ENCODE measurements around the gene NR3C1.

NR3C1 gene

DNA sequence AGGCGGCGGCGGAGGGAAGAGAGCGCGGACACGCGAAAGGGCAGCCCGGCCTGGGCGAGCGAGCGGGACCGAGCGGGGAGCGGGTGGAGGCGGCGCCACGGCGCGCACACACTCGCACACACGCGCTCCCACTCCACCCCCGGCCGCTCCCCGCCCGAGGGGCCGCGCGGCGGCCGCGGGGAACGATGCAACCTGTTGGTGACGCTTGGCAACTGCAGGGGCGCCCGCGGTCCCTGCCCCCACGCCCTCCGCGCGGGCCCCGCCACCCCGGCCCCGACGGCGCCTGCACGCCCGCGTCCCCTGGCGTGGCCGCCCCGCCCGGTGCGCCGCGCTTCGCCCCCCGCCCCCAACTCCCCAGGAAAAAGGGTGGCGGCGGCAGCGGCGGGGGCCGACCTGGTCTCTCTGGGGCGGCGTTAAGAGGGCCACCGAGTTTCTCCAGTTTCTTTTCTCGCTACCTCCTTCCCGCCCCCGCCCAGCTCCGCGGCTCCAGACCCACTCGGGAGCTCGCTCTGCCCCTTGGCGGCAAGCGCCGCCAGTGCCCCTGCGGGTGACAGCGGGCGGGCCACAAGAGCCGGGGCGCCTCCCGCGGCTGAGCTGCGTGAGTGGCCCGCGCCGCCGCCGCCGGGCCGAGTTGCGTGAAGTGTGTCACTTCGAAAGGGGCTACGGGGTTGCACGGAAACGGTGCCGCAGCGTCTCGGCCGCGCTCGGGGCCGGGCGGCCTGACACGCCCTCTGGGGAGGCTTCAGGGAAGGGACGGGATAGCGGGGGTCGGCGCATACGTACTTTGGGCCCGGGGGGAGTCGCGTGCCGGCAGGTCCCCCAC is at the start of gene NR3C1:
Gene NR3C1, minus strand, starts transcription at position 94 of the 823 bp plus-strand sequence. CDS start 2,847 bp downstream, outside the sequence.
- in situ Hi-C loops (cut with MboI; ENCODE audit: low sequenced_read_pairs): no loop called here

DNA sequence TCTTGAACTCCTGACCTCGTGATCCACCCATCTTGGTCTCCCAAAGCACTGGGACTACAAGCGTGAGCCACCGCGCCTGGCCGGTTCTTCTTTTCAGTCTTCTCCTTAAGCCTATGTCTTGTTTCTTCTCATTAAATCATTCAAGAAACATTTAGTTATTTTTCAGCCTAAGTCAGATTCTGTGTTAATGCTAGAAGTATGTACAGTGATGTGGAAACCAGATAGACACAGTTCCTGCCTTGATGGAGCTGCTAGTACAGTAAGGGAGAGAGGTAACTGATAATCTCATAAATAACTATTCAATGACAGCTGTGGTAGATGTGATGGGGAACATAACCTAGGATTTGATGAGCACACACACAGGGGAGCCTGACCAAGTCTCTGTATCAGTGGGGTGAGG is 46.3 kb upstream of the NR3C1 start:
- in situ Hi-C loops (cut with MboI; ENCODE audit: low sequenced_read_pairs): no loop called here

DNA sequence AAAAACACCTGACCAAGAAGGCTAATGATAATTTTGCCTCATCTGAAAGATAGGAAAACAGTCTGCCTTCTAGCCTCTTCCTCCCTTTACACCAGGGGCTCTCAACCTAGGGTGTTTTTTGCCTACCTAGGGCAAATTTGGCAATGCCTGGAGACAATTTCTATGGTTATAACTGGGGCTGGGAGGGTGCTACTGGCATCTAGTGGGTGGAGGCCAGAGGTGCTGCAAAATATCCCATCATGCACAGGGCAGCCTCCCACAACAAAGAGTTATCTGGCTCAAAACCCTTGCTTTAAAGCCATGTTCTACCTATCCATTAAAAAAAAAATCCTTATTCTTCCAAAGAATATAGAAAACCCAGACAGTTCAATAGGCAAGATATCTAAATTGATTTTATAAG is 45.0 kb upstream of the NR3C1 start:
- in situ Hi-C loops (cut with MboI; ENCODE audit: low sequenced_read_pairs): no loop called here

DNA sequence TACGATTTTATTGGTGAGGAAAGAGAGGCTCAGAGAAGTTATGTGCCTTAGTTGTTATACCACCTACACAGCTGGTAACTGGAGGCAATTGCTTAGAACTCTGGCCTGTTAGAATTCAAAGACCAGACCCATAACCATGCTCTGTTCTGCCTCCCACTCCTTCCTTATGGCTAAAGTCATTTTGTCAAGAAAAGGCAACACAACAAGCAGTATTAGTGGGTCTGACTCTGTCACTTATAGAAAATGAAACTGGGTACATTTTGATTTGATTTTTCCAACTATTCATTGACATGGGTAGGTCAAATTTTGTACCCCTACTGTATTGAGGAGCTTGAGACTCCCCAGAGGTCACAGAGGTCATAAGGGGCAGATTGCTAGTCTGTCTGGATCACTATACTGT is 44.5 kb upstream of the NR3C1 start:
- in situ Hi-C loops (cut with MboI; ENCODE audit: low sequenced_read_pairs): no loop called here

DNA sequence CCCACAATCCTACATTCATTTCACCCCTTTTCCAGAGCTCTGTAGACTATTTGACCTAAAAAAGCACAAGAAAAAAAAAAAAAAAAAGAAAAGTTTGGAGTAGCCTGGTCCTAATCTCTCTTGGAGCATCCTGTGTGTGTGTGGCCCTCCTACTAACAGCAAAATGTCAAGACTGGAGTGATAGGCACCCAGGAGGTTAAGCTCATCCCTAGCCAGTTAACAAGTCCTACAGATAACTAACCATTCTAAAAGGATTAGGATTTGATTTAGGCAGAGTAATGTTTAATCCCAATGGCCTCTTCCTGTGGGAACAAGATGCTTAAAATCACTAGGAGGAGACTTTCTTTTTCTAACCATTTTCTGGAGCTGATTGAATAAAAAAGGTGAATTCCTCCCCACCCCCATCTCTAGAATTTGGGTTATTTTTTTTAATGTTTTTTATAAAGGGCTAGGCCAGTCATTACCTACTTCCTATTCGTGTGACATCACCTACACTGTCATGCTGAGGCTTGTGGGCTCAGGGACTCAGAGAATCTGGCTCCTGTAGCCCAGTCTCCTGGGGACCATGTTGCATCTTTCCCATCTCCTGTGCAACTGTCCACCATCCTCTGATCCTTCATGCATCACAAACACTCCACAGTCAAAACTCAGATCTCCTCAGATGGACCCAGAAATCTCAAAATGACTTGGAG is 43.2 kb upstream of the NR3C1 start:
- in situ Hi-C loops (cut with MboI; ENCODE audit: low sequenced_read_pairs): no loop called here

DNA sequence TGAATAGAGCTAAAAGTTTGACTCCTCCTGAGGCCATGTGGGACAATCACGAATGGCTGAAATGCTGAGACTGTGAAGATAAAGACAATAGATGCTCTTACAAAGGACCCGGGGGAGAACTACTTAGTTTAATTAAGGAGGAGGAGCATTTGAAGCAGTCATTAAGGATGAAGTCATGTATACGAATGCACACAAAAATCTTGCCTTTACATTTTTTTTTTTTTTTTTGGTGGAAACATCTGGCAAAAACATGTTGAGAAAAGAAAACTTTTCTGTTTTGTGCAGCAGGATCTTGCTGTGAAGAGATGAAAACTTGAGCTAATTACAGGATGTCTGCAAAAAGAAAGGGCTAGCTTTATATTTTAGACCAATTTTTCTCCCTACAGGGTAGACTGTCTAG is 42.3 kb upstream of the NR3C1 start:
- in situ Hi-C loops (cut with MboI; ENCODE audit: low sequenced_read_pairs): no loop called here

DNA sequence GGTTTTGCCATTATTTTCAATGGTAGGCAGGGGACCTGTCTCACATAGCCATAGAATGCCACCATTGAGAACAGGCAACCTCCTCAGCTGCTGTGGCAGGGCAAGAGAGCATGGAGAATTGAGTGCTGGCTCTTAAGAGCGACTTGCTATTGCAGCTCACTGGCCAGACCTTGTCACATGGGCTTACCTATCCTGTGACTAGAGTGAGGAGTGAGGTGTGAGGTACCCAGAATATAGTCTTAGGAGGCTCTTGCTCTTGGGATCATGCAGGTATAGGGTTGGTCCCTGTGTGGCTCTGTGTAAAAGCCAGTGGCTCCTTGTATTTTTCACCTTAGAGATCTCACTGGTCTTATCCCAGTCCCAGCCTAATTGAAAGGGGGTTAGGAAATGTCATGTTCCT is 39.8 kb upstream of the NR3C1 start:
- in situ Hi-C loops (cut with MboI; ENCODE audit: low sequenced_read_pairs): no loop called here

DNA sequence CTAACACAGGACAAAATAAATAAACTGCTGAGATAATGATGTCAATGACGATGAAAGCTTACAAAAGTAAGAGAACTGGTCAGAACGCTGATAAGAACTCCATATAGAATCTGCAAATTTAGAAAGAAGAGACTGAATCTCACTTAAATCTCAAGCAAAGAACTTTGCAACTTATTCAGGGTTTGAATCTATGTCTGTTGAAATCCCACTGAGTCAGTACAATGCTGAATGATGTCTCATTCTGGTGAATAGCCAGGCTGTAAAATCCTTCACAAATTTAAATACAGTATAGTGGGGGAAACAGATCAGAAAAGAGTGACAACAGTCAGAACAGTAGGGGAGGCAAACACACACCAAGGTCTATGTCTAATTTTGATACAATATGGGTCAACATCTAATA is 38.9 kb upstream of the NR3C1 start:
- in situ Hi-C loops (cut with MboI; ENCODE audit: low sequenced_read_pairs): no loop called here

DNA sequence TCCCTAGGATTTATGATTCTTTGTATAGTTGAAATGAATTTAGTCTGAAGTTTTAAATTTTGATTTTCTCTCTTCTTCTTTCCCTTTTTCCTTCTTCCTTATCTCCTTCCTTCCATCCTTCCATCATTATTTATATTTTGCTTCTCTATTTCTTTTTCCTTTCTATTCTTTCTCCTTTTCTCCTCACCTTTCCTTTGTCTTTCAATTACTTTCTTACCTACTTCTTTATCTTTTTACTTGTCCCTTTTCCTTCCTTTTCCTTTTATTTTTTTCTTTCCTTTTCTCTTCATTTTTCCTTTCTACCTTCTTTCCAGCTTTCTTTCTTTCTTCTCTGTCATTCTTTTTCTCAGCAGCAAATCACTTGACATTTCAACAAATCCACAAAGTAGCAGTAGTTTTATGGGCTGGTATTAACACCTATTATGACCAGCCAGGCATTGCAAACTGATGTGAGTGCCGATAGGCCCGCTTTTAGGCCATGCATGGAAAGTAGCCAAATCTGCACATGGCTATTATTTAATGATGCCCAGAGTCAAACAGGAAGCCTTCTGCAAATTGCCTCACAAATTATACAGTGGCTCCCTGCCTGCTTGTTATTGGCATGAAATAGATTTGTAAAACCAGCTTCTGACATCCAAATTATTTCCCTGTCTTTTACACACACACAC is 37.1 kb upstream of the NR3C1 start:
- in situ Hi-C loops (cut with MboI; ENCODE audit: low sequenced_read_pairs): no loop called here

DNA sequence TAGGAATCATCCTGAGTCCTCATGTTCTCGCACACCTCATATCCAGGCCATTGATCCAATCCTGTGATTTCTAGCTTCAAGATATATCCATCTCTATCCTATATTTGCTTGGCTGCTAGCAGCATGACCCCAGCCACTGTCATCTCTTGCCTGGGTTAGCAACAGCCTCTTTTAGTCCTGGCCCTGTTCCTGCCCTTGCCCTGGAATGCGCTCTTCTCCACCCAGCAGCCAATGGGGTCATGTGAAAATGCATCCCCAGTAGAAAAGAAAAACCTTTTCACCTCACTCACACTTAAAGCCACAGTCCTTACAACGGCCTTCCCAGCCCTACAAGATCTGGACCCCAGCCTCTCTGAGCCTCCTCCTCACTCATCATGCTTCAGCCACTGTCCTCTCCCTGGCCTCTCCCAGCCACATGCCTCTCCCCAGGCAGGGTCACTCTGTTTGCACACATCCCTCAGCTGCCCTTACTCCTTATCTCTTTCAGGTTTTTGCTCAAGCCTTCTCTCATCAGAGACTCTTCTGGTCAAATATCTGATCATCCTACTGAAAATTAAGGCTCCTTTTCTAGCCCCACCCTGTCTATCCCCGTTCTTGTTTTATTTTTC is 34.3 kb upstream of the NR3C1 start:
- in situ Hi-C loops (cut with MboI; ENCODE audit: low sequenced_read_pairs): no loop called here

DNA sequence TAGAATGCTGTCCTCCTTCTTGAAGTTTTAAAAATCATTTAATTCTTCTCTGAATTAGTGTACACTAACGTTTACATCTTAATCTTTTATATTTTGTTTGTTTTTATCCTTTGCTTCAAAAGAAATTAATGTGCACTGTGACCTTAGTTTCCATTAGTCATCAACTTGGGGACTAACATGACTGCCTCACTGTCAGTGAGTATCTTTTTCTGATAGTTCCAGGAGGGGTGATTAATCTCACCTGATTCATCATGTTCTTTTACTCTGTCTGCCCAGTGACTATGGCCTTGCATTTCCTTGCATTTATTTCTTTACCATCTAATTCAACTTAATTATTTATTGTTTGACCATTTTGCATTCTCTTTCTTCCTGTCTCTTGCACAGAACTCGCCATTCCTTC is 33.4 kb upstream of the NR3C1 start:
- in situ Hi-C loops (cut with MboI; ENCODE audit: low sequenced_read_pairs): no loop called here

DNA sequence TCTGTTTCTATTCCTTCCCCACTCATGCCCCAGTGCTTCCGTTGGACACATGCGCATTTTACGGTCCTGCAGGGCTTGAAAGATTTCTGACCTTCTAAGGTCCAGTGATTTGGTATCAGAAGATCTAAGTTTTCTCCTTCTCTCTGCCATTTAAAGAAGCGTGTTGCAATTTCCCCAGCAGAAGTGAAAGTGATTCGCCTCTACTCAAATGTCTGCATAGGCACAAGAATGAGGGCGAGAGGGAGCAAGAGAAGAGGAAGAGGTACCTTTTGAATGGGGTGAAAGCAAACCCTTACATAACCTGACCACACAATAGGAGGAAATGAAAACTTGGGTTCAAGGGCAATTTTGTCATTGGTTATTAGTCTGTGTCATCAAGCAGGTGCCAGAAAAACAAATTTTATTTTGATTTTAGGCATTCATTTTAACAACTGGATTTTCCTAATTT is 31.7 kb upstream of the NR3C1 start:
- in situ Hi-C loops (cut with MboI; ENCODE audit: low sequenced_read_pairs): no loop called here

DNA sequence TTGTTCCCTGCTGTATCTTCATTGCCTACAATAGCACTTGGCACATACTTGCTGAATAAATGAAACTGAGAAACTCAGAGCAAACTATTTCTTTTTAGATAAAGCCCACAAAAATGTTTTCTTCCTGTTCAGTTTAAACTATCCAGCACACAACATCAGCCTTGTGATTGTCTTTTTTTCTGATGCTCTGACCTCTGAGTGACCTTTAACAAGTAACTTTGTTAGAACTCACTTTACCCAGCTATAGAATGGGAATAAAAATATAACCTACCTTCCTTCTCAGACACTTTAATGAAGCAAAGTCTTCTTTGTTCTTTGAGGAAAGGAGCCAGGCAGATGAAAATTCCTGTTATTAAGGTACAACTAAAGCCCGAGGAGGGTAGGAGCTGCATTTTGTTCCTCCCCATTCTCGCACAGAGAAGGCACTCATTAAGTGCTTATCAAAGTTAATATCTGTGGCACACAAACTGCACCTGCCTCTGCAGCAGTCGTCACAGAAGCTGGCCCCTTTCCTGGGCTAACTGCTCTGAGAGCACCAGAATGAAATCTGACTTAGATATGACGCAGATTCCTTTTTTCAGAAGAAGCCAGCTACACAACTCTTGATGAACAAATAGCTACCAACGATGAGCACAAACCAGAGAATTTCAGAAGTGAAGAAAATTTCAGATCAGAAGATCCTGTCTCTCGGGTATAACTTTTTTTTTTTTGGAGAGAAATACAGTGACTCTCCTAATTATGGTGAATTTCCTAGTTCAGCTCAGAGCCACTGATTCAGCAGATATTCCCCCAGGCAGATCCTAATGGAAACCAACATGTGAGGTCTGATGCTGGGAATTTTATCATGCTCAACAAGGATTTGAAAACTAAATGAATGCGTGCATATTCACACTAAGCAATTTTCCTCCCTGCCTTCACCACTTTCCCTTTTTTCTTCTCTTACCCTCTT is 31.0 kb upstream of the NR3C1 start:
- in situ Hi-C loops (cut with MboI; ENCODE audit: low sequenced_read_pairs): no loop called here

DNA sequence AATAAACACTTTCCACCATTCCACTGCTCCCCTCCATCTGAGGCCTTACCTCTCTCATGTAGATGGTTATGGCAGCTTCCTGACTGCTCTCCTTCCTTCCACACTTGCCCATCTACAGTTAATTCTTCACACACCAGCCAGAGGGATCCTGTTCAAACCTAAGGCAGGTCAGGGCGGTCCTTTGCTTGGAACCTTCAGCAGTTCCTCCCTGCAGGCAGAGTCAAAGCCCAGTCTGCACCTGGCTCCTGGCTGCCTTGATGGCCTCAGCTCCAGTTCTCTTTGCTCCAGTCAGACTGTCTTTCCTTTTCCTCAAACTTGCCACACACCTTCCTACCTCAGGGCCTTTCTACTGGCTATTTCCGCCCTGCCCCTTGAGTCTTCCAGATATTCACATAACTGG is 30.2 kb upstream of the NR3C1 start:
- in situ Hi-C loops (cut with MboI; ENCODE audit: low sequenced_read_pairs): no loop called here

DNA sequence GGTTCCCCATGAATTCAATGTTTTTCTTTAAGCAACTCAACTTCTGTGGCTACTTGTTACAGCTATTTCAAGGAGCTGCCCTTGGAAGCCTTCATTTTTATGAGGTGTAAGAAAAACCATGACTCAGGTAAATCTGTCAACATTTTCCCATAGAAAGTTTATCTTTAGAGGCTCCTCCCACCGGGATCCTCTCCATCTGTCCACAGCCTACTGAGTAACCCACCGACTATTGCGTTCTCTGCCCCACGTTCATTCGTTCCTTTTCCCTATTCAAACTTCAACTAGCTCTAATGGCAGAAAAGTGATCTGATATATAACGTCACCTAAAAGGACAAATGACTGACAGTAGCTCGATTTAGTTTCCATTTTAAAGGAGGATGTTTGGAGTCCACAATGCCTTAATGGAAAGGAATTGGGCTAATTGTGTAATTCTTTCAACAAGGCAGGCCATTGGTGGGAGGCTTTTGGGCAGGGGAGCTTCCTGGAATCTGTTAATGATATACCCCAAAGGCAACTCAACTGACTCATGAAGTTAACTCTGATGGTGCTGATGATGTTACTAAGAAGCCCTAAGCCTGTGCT is 29.3 kb upstream of the NR3C1 start:
- in situ Hi-C loops (cut with MboI; ENCODE audit: low sequenced_read_pairs): no loop called here

DNA sequence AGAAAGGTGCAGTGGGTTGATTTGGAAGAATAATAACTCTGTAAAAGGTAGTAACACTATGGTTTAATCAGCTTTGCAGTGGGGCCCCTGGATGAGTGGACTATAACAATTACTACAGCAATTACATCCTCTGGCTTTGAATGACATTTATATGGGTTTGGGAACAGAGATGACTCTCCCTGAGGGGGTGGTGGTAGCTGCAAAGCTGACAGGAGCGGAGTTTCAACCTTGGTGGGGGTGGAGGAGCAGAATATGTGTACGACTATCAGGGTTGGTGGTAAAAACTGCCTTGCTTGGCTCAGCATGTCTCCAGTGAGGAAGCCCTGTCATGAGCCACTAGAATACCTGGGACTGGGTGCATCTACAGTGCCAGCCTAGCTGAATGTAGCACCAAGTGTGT is 28.3 kb upstream of the NR3C1 start:
- in situ Hi-C loops (cut with MboI; ENCODE audit: low sequenced_read_pairs): no loop called here

DNA sequence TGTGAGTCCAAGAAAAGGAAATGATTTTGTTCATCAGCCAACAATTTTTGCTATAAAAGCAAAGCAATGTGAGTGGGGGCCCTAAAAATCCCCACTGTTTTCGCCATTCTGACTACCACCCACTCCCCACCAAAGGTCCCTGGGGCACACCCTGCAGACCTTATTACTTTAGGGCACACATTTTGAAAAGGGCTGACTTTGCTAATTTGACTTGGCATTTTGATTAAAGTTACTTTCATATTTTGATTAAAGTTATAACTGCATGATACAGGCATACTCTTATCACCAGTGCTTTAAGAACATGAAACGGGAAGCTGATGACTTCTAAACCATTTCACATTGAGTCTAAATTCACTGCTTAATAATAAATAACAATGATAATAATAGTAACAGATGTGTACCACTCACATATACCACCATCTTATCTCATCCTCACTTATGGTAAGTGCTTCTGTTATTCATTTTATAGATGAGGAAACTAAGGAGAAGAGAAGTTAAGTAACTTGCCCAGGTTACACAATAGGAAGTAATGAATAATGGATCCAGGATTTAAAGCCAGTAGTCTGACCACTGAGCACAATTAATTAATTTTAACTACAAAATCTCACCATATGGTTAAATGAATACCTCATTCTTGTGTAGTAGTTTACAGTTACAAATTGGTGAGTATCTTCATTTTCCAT is 25.4 kb upstream of the NR3C1 start:
- in situ Hi-C loops (cut with MboI; ENCODE audit: low sequenced_read_pairs): no loop called here

DNA sequence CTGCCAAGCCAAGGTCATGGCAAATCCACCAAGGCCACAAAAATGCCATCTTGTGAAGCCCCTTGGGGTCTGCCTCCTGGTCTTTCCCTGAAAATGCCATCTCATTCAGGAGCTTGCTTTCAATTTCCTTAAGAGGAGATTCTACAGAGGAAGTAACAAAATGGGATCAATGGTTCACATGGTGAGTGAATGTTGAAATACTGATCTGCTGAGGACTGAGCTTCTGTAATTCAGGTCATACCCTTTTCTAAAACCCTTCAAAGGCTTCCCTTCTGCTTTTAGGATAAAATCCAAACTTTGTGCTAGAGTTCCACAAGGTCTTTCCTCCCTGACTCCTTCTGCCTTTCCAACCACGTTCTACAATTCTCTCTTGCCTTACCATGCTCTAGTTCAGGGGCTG is 24.7 kb upstream of the NR3C1 start:
- in situ Hi-C loops (cut with MboI; ENCODE audit: low sequenced_read_pairs): no loop called here

DNA sequence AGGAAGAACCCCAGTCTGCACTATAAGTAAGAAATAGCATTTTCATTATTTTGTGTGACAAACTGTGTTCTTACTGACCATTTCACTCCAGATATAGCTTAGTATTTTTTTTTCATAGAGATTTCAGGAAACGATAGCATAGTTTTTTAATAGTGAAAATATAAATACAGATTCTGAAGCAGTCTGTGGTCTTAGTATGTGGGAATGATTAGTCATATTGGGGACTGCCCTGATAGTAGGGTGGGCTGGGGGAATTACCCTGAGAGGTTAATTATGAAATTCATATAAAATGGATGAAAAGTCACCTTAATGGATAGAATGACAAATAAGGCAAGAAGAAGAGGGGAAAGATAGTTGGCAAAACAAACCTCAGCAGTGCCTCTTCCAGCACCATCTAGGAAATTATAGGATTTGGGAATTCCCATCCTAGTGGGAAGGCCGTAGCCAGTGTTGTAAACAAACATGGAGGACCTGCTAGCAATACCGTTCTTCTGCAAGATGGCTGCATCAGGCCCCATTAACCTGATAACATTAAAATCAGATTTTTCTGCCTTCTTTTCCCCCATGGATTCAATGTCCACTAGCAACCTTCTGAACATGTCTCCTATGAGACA is 23.7 kb upstream of the NR3C1 start:
- in situ Hi-C loops (cut with MboI; ENCODE audit: low sequenced_read_pairs): no loop called here

Data from HL-60/S4 treated with retinoic acid at 250 ng/mL for 4 days and 3 days (cell line).